Measurements from ENCODE around the gene C6orf120. TPM values are rescaled to one million over a fixed set of nuclear protein-coding genes. Genes with fewer than 3 reads are reported as not detected.
A peak's percentile ranks its signal among the peaks of the same experiment; 100 is the strongest.

The C6orf120 gene
- total and polyA plus RNA-seq, 2 of the 13 experiments (the other 11 are each of a cell fraction or from before 2014, with no cell fraction given), result 21.7 to 29.9 TPM

DNA sequence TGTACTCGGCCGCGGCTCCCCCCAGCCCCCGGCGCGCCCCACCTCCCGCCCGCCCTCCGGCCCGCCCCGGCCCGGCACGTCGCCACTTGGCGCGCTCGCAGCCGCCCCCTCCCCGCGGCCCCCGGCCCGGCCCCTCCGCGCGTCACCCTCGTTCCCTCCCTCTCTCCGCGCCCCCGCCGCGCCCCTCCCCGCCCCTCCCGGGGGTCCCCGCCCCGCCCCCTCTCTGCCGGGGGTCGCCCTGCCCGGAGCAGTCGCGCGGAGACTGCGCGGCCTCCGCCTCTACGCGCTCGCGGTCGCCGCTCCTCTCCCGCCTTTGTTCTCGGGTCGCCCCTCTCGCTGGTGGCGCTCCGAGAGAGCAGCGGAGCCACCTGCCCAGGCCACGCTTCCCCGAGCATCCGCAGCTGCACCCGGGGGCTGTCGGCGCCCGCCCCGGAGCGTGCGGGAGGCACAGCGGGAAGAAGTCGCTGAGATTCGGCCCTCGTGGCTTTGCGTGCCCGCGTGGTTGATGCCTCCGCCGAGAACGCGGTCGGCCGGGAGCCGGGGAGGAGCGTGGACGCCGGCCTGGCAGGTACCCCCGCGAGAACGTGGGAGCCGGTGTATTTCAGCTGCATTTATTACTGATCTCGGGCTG, 22.7 kb downstream of the C6orf120 start, which contains the start of gene PHF10 (continued):
- TF ChIP-seq, protein P1, sequence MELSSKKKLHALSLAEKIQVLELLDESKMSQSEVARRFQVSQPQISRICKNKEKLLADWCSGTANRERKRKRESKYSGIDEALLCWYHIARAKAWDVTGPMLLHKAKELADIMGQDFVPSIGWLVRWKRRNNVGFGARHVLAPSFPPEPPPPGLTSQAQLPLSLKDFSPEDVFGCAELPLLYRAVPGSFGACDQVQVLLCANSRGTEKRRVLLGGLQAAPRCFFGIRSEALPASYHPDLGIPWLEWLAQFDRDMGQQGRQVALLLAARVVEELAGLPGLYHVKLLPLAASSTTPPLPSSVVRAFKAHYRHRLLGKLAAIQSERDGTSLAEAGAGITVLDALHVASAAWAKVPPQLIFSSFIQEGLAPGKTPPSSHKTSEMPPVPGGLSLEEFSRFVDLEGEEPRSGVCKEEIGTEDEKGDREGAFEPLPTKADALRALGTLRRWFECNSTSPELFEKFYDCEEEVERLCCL (CRISPR knock-in tag; IDR thresholded peaks at IDR 0.05; ENCODE audit: borderline replicate concordance), result no peak
- TF ChIP-seq ZSCAN9 (CRISPR knock-in tag; IDR thresholded peaks at IDR 0.05; ENCODE audit: borderline replicate concordance) (no peak), ZNF879 (CRISPR knock-in tag; IDR thresholded peaks at IDR 0.05) (peak; percentile 84; the same call in 1 of the 2 replicates), ZNF281 (CRISPR knock-in tag; IDR thresholded peaks at IDR 0.05; ENCODE audit: borderline replicate concordance) (peak; percentile 42; the same call in 1 of the 2 replicates), CEBPG (CRISPR knock-in tag; IDR thresholded peaks at IDR 0.05) (0 out of 2 replicates have a peak, but pooled peaks have one; percentile 3), ARID5B (CRISPR knock-in tag; IDR thresholded peaks at IDR 0.05) (peak; percentile 9; the same call in 1 of the 2 replicates), ZBTB21 (CRISPR knock-in tag; IDR thresholded peaks at IDR 0.05) (no peak), SETDB1 (CRISPR knock-in tag; IDR thresholded peaks at IDR 0.05; ENCODE audit: borderline replicate concordance) (no peak; the same call in 1 of the 2 replicates), ZNF251 (CRISPR knock-in tag; IDR thresholded peaks at IDR 0.05) (no peak), MAFG (CRISPR knock-in tag; IDR thresholded peaks at IDR 0.05) (no peak), SUZ12 (IDR thresholded peaks at IDR 0.05; ENCODE audit: low read depth, low read length) (no peak), NRL (CRISPR knock-in tag; IDR thresholded peaks at IDR 0.05; ENCODE audit: borderline replicate concordance) (peak; percentile 95; the same call in 1 of the 2 replicates), BHLHE40 (IDR thresholded peaks at IDR 0.05; ENCODE audit: low read length) (no peak)
- TF ChIP-seq, protein P2, sequence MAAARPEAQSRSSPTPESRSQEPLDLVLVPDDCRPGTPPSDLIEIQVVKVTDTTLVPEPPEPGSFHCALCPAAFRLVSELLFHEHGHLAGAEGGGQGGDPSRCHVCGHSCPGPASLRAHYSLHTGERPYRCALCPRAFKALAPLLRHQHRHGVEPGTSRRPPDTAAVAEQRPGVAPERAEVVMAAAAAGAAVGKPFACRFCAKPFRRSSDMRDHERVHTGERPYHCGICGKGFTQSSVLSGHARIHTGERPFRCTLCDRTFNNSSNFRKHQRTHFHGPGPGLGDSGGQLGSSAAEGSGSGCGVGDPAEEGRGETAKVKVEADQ (CRISPR knock-in tag; IDR thresholded peaks at IDR 0.05; ENCODE audit: borderline replicate concordance), result peak; percentile 80; the same call in 1 of the 2 replicates
